GM10266 (cell line): ENCODE measurements around the gene GARS1.

ENCODE experiments used
- DNase-seq: peaks from one replicate; pipeline ENCODE4 v3.0.0; 2012; ENCODE audit errors: extremely low spot score
- CTCF ChIP-seq: IDR thresholded peaks from 2 replicates; pipeline ENCODE4 v1.5.1; 2012; ENCODE audit warnings: mild to moderate bottlenecking, low read depth; ENCODE audit not compliant: control insufficient read depth, insufficient read depth; ENCODE audit errors: missing control alignments

GARS1 gene

GRCh38 chr7:30671793-30672465 lies 77.3 kb downstream of the GARS1 start:
- no peak for TF ChIP-seq CTCF
- DNase-seq = peak; percentile 37

GRCh38 chr7:30674420-30674819 lies 79.7 kb downstream of the GARS1 start:
- TF ChIP-seq CTCF = no peak
- no peak for DNase-seq

GRCh38 chr7:30674876-30675275 lies 80.2 kb downstream of the GARS1 start:
- no peak for DNase-seq

GRCh38 chr7:30678805-30679204 lies 84.1 kb downstream of the GARS1 start:
- TF ChIP-seq CTCF = no peak
- no peak for DNase-seq

More at GRCh38 chr7:30674876-30675275, 80.2 kb downstream of the GARS1 start:
- TF ChIP-seq CTCF = no peak

- DNase-seq = no peak
- no peak for TF ChIP-seq CTCF
Measured at GRCh38 chr7:30679664-30680063, 85.0 kb downstream of the GARS1 start.

- no peak for TF ChIP-seq CTCF
- DNase-seq = peak; percentile 34
Measured at GRCh38 chr7:30681331-30681797, 86.7 kb downstream of the GARS1 start.

- no peak for TF ChIP-seq CTCF
- no peak for DNase-seq
Measured at GRCh38 chr7:30681815-30682211, 87.1 kb downstream of the GARS1 start.
